ENCODE data around the gene SCN10A.

Gene SCN10A

GRCh38 chr3:38652934-38653333 lies 163.1 kb downstream of the SCN10A start:
- no peak for DNase-seq (ENCODE audit: low read depth, low spot score)

- peak; percentile 17 for DNase-seq (ENCODE audit: low read depth, low spot score)
Measured at GRCh38 chr3:38651153-38651789, 164.7 kb downstream of the SCN10A start.

- no peak for DNase-seq (ENCODE audit: low read depth, low spot score)
Measured at GRCh38 chr3:38650248-38650951, 165.6 kb downstream of the SCN10A start.

- no peak for DNase-seq (ENCODE audit: low read depth, low spot score)
Measured at GRCh38 chr3:38649500-38650247, 166.3 kb downstream of the SCN10A start, which contains the start of gene SCN5A. Gene SCN5A (minus strand): TSS chr3:38649687. CDS start chr3:38633307, 16,380 bp downstream.

GRCh38 chr3:38648659-38649499 lies 167.1 kb downstream of the SCN10A start:
- DNase-seq (ENCODE audit: low read depth, low spot score): no peak

- DNase-seq (ENCODE audit: low read depth, low spot score): no peak
Measured at GRCh38 chr3:38648024-38648658, 167.9 kb downstream of the SCN10A start.

GRCh38 chr3:38647217-38647970 lies 168.6 kb downstream of the SCN10A start:
- DNase-seq (ENCODE audit: low read depth, low spot score): no peak
